HEK293T (cell line): ENCODE results near the gene ANK3.

Experiments
- FOXA1 ChIP-seq: fragments of 450-650 bp; IDR thresholded peaks from 2 replicates; pipeline ENCODE4 v1.6.1; 2016; ENCODE audit warnings: mild to moderate bottlenecking
- HDGF ChIP-seq: fragments of 450-650 bp; IDR thresholded peaks from 2 replicates; pipeline ENCODE4 v1.6.1; 2017; ENCODE audit warnings: antibody characterized with exemption, borderline replicate concordance
- SUZ12 ChIP-seq: fragments of 450-650 bp; IDR thresholded peaks from 2 replicates; pipeline ENCODE4 v1.6.1; 2016; ENCODE audit warnings: mild to moderate bottlenecking
- TARDBP ChIP-seq: fragments of 450-650 bp; IDR thresholded peaks from 2 replicates; pipeline ENCODE4 v1.6.1; 2016

GRCh38 chr10:60312818-60313588 is 76.7 kb downstream of the ANK3 start:
- TF ChIP-seq SUZ12 (no peak), HDGF (no peak), TARDBP (no peak), FOXA1 (no peak)
